Stimulated activated CD4-positive, alpha-beta T cell treated with anti-CD3 and anti-CD28 coated beads, Interleukin-2, amount 100 ng/mL, for 48 hours (primary cell): ENCODE measurements around the gene GAA.

Experiments
- DNase-seq, 2 donors: peaks; one replicate each; pipeline ENCODE4 v3.0.0-alpha.2; 2020

GAA gene

GRCh38 chr17:80101011-80101945 lies at the start of gene GAA:
Gene GAA, plus strand, starts transcription at chr17:80101581. Its CDS starts 3,006 bp downstream, at chr17:80104587.
- DNase-seq = peak; percentile 82 to 95

- DNase-seq = no peak
These were observed 49.7 kb upstream of the GAA start for GRCh38 chr17:80051681-80052080.

- DNase-seq = no peak
These were observed 48.3 kb upstream of the GAA start for GRCh38 chr17:80053102-80053501.

GRCh38 chr17:80055597-80055996 lies 45.8 kb upstream of the GAA start:
- DNase-seq = no peak

- DNase-seq = no peak
These were observed 42.9 kb upstream of the GAA start for GRCh38 chr17:80058311-80058955.

- no peak for DNase-seq
These were observed 40.7 kb upstream of the GAA start for GRCh38 chr17:80060644-80061043.

GRCh38 chr17:80061421-80061820 lies 40.0 kb upstream of the GAA start:
- no peak for DNase-seq

GRCh38 chr17:80063830-80064585 lies 37.4 kb upstream of the GAA start:
- DNase-seq = no peak

- DNase-seq = no peak
These were observed 36.7 kb upstream of the GAA start for GRCh38 chr17:80064696-80065095.

- DNase-seq = no peak
These were observed 35.8 kb upstream of the GAA start for GRCh38 chr17:80065478-80066170.

- DNase-seq = no peak
These were observed 33.9 kb upstream of the GAA start for GRCh38 chr17:80067393-80067986.

- no peak for DNase-seq
These were observed 32.8 kb upstream of the GAA start for GRCh38 chr17:80068301-80069222.

GRCh38 chr17:80070375-80071115 lies 30.8 kb upstream of the GAA start:
- DNase-seq = no peak

GRCh38 chr17:80071116-80071841 lies 30.1 kb upstream of the GAA start:
- no peak for DNase-seq

GRCh38 chr17:80072410-80072809 lies 29.0 kb upstream of the GAA start:
- no peak for DNase-seq

GRCh38 chr17:80080081-80080480 lies 21.3 kb upstream of the GAA start:
- DNase-seq = no peak

GRCh38 chr17:80081596-80081995 lies 19.8 kb upstream of the GAA start:
- no peak for DNase-seq

GRCh38 chr17:80082403-80083135 lies 18.8 kb upstream of the GAA start:
- DNase-seq = peak; percentile 55 to 58

GRCh38 chr17:80083136-80083661 lies 18.2 kb upstream of the GAA start:
- no peak for DNase-seq
